NCI-H2081 (cell line): ENCODE data around the gene KIF3B.
"Not testable (repeated sequence)": the region's sequence is repeated elsewhere in the genome, so short reads cannot be mapped to it uniquely, and the experiment has no call there.

Experiments
- DNase-seq, 2 experiments: peaks; one replicate each; lab custom pipeline; 2025; lab: John Stamatoyannopoulos, UW

KIF3B gene

GRCh38 chr20:32248043-32248442, 29.4 kb upstream of the KIF3B start:
- no peak for DNase-seq

GRCh38 chr20:32249030-32249738, 28.3 kb upstream of the KIF3B start:
- no peak for DNase-seq

GRCh38 chr20:32251470-32251869, 26.0 kb upstream of the KIF3B start:
- DNase-seq: no peak

- no peak for DNase-seq
These were observed 25.3 kb upstream of the KIF3B start for GRCh38 chr20:32252189-32252588.

GRCh38 chr20:32260973-32261372, 16.5 kb upstream of the KIF3B start:
- not testable (repeated sequence) for DNase-seq

- no peak for DNase-seq
These were observed 15.8 kb upstream of the KIF3B start for GRCh38 chr20:32261644-32262043.

- DNase-seq: no peak
These were observed 14.0 kb upstream of the KIF3B start for GRCh38 chr20:32263398-32263954.

GRCh38 chr20:32271620-32272019, 5.8 kb upstream of the KIF3B start:
- no peak for DNase-seq

GRCh38 chr20:32274359-32274758, 3.1 kb upstream of the KIF3B start:
- no peak for DNase-seq

GRCh38 chr20:32275163-32275562, 2.3 kb upstream of the KIF3B start:
- DNase-seq: not testable (repeated sequence)

- no peak for DNase-seq
These were observed 770 bp downstream of the KIF3B start for GRCh38 chr20:32278199-32278643.

- no peak for DNase-seq
These were observed 4.3 kb downstream of the KIF3B start for GRCh38 chr20:32281711-32282110.

GRCh38 chr20:32282461-32282860, 5.0 kb downstream of the KIF3B start:
- DNase-seq: peak; percentile 46 to 86

- DNase-seq: no peak
These were observed 7.7 kb downstream of the KIF3B start for GRCh38 chr20:32285082-32285620.

GRCh38 chr20:32285621-32286371, 8.3 kb downstream of the KIF3B start:
- no peak for DNase-seq

- no peak for DNase-seq
These were observed 9.8 kb downstream of the KIF3B start for GRCh38 chr20:32287231-32287638.

- no peak for DNase-seq
These were observed 10.9 kb downstream of the KIF3B start for GRCh38 chr20:32288225-32288849.

GRCh38 chr20:32289299-32289660, 11.8 kb downstream of the KIF3B start:
- not testable (repeated sequence) for DNase-seq

GRCh38 chr20:32289661-32290431, 12.4 kb downstream of the KIF3B start:
- no peak for DNase-seq

GRCh38 chr20:32291166-32291565, 13.7 kb downstream of the KIF3B start:
- DNase-seq: no peak

- no peak for DNase-seq
These were observed 15.1 kb downstream of the KIF3B start for GRCh38 chr20:32292548-32292947.

GRCh38 chr20:32294071-32294470, 16.6 kb downstream of the KIF3B start:
- peak in 1 of 2 experiments; percentile 12 for DNase-seq
